GM11168 (cell line): ENCODE data around the gene IFT57.

Source experiments
- in situ Hi-C: fragments of 300-500 bp; cut with MboI; formaldehyde crosslinking; loops from one replicate; pipeline ENCODE4 v1.12.0; 2022; ENCODE audit warnings: low sequenced_read_pairs; ENCODE audit not compliant: unreplicated experiment

Gene IFT57

GRCh38 chr3:108130701-108131474 is 91.3 kb downstream of the IFT57 start:
- in situ Hi-C loops, result no loop called here

- in situ Hi-C loops, result no loop called here
Observed at GRCh38 chr3:108130236-108130635, 92.0 kb downstream of the IFT57 start.

GRCh38 chr3:108127301-108127988 is 94.8 kb downstream of the IFT57 start:
- in situ Hi-C loops, result no loop called here

GRCh38 chr3:108126348-108126747 is 95.9 kb downstream of the IFT57 start:
- in situ Hi-C loops, result no loop called here

GRCh38 chr3:108125550-108126071 is 96.6 kb downstream of the IFT57 start:
- in situ Hi-C loops, result no loop called here

- in situ Hi-C loops, result no loop called here
Observed at GRCh38 chr3:108125153-108125543, 97.1 kb downstream of the IFT57 start.

GRCh38 chr3:108124337-108125152 is 97.7 kb downstream of the IFT57 start:
- in situ Hi-C loops, result no loop called here

GRCh38 chr3:108123326-108123725 is 98.9 kb downstream of the IFT57 start:
- in situ Hi-C loops, result no loop called here

- in situ Hi-C loops, result no loop called here
Observed at GRCh38 chr3:108122276-108122675, 99.9 kb downstream of the IFT57 start.

- in situ Hi-C loops, result no loop called here
Observed at GRCh38 chr3:108119398-108120104, 102.7 kb downstream of the IFT57 start.

- in situ Hi-C loops, result no loop called here
Observed at GRCh38 chr3:108118038-108118768, 104.0 kb downstream of the IFT57 start.

GRCh38 chr3:108117241-108117775 is 104.9 kb downstream of the IFT57 start:
- in situ Hi-C loops, result no loop called here

- in situ Hi-C loops, result no loop called here
Observed at GRCh38 chr3:108114423-108115065, 107.7 kb downstream of the IFT57 start.

- in situ Hi-C loops, result no loop called here
Observed at GRCh38 chr3:108113975-108114374, 108.2 kb downstream of the IFT57 start.

GRCh38 chr3:108110934-108111333 is 111.3 kb downstream of the IFT57 start:
- in situ Hi-C loops, result no loop called here
